ENCODE measurements around the gene C4orf50. TPM values are rescaled to one million over a fixed set of nuclear protein-coding genes. Genes with fewer than 3 reads are reported as not detected.

The C4orf50 gene
- total and polyA plus RNA-seq, 10 of the 15 experiments (the other 5 are each of a cell fraction or from before 2014, with no cell fraction given), result 0.04 to 0.09 (median 0.05) TPM; not detected in 3

DNA sequence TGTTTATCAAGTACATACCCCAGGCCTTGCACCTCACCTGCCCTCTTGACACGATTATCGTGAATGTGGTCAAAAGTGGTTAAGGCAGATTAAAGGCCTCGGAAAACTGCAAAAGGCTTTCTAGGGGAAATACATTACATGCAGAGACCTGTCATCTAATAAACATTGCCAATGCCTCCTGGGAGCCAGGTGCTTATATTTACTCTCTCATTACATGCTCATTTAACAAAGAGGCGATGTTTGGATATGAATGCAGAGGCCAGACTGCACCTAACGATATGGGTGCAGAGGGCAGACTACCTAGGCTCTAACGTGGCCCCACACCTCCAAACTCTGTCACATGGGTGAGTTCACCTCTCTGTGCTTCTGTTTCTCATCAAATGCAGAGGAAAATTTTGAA is 139.9 kb downstream of the C4orf50 start (continued):
- TF ChIP-seq, protein P1, sequence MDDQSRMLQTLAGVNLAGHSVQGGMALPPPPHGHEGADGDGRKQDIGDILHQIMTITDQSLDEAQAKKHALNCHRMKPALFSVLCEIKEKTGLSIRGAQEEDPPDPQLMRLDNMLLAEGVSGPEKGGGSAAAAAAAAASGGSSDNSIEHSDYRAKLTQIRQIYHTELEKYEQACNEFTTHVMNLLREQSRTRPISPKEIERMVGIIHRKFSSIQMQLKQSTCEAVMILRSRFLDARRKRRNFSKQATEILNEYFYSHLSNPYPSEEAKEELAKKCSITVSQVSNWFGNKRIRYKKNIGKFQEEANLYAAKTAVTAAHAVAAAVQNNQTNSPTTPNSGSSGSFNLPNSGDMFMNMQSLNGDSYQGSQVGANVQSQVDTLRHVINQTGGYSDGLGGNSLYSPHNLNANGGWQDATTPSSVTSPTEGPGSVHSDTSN (IDR thresholded peaks at IDR 0.05; ENCODE audit: insufficient replicate concordance, low read depth, low read length), result no peak
- TF ChIP-seq CUX1 (IDR thresholded peaks at IDR 0.05; ENCODE audit: insufficient replicate concordance, low read depth, low read length), result no peak

DNA sequence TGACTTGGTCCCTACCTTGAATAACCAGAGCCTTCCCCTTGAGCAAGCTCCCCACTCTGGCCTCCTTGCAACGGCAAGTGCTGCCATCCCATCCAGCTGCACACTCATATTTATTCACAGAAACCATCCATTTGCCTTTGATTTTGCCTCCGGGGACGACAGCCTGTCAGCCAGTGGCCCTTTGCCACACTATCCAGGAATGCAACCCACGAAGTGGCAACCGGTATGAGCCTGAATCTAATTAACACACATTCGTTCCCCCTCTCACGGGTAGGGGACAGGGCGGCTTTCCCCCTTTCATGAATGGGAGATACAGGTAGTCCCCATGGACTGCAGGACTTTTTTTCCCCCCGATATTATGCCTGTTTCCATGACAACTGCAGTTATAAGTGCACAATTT is 140.8 kb downstream of the C4orf50 start:
- ChIA-PET POLR2A (no interaction called here), RAD21 (ENCODE audit: unreplicated experiment) (no interaction called here), SMC1A (ENCODE audit: uncharacterized antibody, unreplicated experiment) (no interaction called here), CTCF (no interaction called here)
- Histone ChIP-seq H3K9me3 (replicated peaks; ENCODE audit: control insufficient read depth, insufficient read depth, low read length) (no peaks in the 10 kb centered on the region), H3K36me3 (ENCODE audit: control insufficient read depth in 2 of 2, insufficient read depth in 2 of 2, low read length in 1 of 2) (no peaks in the 10 kb centered on the region), H2AFZ (ENCODE audit: control insufficient read depth, low read depth, low read length) (no peak overlapping the region), H3K79me2 (ENCODE audit: control insufficient read depth, insufficient read depth, low read length) (no peaks in the 10 kb centered on the region), H3K27me3 (replicated peaks in 1 of 2; ENCODE audit: control insufficient read depth in 2 of 2, insufficient read depth in 2 of 2, low read length in 1 of 2) (no peaks in the 10 kb centered on the region), H3K4me3 (no peak overlapping the region), H3K9ac (ENCODE audit: control insufficient read depth, insufficient read depth, low read length) (no peak overlapping the region), H3K4me1 (ENCODE audit: control insufficient read depth, insufficient read depth, low read length) (no peaks in the 10 kb centered on the region), H3K27ac (ENCODE audit: control insufficient read depth, insufficient read depth) (no peak overlapping the region), H3K4me2 (ENCODE audit: control insufficient read depth, insufficient read depth) (no peak overlapping the region), H4K20me1 (ENCODE audit: control insufficient read depth, insufficient read depth) (no peaks in the 10 kb centered on the region)
- 12% methylated on average over 9 of the region's 9 CpGs for WGBS (ENCODE audit: insufficient coverage, insufficient replicate concordance, low lambda C conversion rate, missing lambda C conversion rate)
- in situ Hi-C loops (cut with MboI), result no loop called here
- FAIRE-seq (no peak), DNase-seq (ENCODE audit: low read depth, low spot score) (no peak), ATAC-seq (no peak)
- intact Hi-C loops (cut with micrococcal nuclease; ENCODE audit: unreplicated experiment), result no loop called here
- no TSS peak for BruUV-seq (replicated peaks)
- no peak for TF ChIP-seq CREB1 (IDR thresholded peaks at IDR 0.05; ENCODE audit: low read depth)
- no peak for TF ChIP-seq SIX5 (IDR thresholded peaks at IDR 0.05; ENCODE audit: low read depth, low read length, severe bottlenecking)
- no peak for TF ChIP-seq ZNF592 (IDR thresholded peaks at IDR 0.05)
- no peak for TF ChIP-seq TCF7 (IDR thresholded peaks at IDR 0.05; ENCODE audit: borderline replicate concordance)
- TF ChIP-seq, protein P2, sequence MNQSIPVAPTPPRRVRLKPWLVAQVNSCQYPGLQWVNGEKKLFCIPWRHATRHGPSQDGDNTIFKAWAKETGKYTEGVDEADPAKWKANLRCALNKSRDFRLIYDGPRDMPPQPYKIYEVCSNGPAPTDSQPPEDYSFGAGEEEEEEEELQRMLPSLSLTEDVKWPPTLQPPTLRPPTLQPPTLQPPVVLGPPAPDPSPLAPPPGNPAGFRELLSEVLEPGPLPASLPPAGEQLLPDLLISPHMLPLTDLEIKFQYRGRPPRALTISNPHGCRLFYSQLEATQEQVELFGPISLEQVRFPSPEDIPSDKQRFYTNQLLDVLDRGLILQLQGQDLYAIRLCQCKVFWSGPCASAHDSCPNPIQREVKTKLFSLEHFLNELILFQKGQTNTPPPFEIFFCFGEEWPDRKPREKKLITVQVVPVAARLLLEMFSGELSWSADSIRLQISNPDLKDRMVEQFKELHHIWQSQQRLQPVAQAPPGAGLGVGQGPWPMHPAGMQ (IDR thresholded peaks at IDR 0.05; ENCODE audit: borderline replicate concordance), result no peak
- TF ChIP-seq SIN3A (IDR thresholded peaks at IDR 0.05; ENCODE audit: low read depth, low read length), result no peak
- no peak for TF ChIP-seq ZNF274 (IDR thresholded peaks at IDR 0.05; ENCODE audit: insufficient read depth, insufficient read length)

All from GM12878 (cell line).